Thoracic aorta (tissue), 2 donors: ENCODE results near the gene CALCOCO2. TPM values are rescaled to one million over a fixed set of nuclear protein-coding genes. Genes with fewer than 3 reads are reported as not detected.
A peak's percentile ranks its signal among the peaks of the same experiment; 100 is the strongest.

Source experiments
- ATAC-seq: fragments of 150-250 bp; one replicate; pipeline ENCODE4 v1.8.0; 2017; ENCODE audit warnings: low read depth; ENCODE audit not compliant: insufficient number of reproducible peaks, low FRiP score
- DNase-seq: peaks from one replicate; pipeline ENCODE4 v3.0.0-alpha.2; 2020; ENCODE audit warnings: low spot score
- H3K27ac ChIP-seq, 2 donors: fragments of 200-600 bp; sonication (generic); 1 replicate in 1 of 2; 2 replicates in 1 of 2; pipeline ENCODE4 v1.5.1; 2016; ENCODE audit warnings: mild to moderate bottlenecking in 2 of 2, moderate library complexity in 2 of 2
- H3K27me3 ChIP-seq: fragments of 200-600 bp; sonication (generic); replicated peaks from 2 replicates; pipeline ENCODE4 v1.6.0; 2016; ENCODE audit warnings: mild to moderate bottlenecking; ENCODE audit not compliant: insufficient read depth
- H3K36me3 ChIP-seq: fragments of 200-600 bp; sonication (generic); one replicate; pipeline ENCODE4 v1.5.1; 2016
- H3K4me1 ChIP-seq, 2 donors: fragments of 200-600 bp; sonication (generic); 1 replicate in 1 of 2; 2 replicates in 1 of 2; pipeline versions ENCODE4 v1.5.1 to v1.6.0; 2016; ENCODE audit warnings: low read depth in 2 of 2, mild to moderate bottlenecking in 1 of 2; ENCODE audit not compliant: control insufficient read depth in 1 of 2
- H3K4me3 ChIP-seq: fragments of 200-600 bp; sonication (generic); 2 replicates; pipeline ENCODE4 v1.5.1; 2016; ENCODE audit warnings: mild to moderate bottlenecking
- H3K9me3 ChIP-seq: fragments of 200-600 bp; sonication (generic); 2 replicates; pipeline ENCODE4 v1.5.1; 2016
- total RNA-seq, 2 donors: library from RNA; depleted of rRNA; stranded (reverse); fragments of >200 nt; gene quantifications; one replicate each; pipeline versions ENCODE4 v1.1.0 to v1.2.3, GENCODE V29; 2016
- TF ChIP-seq, protein P1 (sequence below): fragments of 200-600 bp; sonication (generic); IDR thresholded peaks from one replicate; pipeline ENCODE4 v1.5.1; 2019; ENCODE audit warnings: antibody characterized with exemption

Gene CALCOCO2
- total RNA-seq, 2 donors from 2014 or later: 122 to 192 TPM

DNA sequence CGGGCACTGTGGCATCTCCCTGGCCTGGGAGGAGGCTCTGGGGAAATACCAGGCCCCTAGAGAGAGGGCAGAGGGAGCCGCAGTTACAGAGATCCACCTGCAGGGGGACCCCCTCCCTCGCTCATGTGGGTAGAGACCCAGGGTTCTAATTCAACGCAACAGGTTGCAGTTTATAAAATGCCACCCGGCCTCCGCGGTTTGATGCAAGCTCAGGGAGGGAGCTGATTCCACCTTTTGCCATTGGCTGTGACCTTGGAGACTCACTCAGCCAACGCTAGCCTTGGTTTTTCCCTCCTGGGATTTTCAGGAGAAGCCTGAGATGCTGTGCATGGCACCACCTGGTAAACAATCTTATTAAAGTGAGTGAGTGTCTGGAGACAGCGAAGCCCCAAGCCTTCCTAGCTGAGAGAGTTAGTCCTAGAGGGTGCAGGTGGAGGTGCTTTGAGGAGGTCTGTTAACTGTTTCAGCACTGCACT, 25.9 kb upstream of the CALCOCO2 start:
- DNase-seq: no peak
- H3K27me3 ChIP-seq: no peaks in the 10 kb centered on the region
- no peak overlapping the region for H3K27ac ChIP-seq
- no peak for ATAC-seq
- H3K4me1 ChIP-seq: peaks cover 0 to 9% of the 10 kb centered on the region in 2 donors
- no peaks in the 10 kb centered on the region for H3K36me3 ChIP-seq
- H3K4me3 ChIP-seq: no peak overlapping the region
- no peaks in the 10 kb centered on the region for H3K9me3 ChIP-seq
- TF ChIP-seq, protein P1, sequence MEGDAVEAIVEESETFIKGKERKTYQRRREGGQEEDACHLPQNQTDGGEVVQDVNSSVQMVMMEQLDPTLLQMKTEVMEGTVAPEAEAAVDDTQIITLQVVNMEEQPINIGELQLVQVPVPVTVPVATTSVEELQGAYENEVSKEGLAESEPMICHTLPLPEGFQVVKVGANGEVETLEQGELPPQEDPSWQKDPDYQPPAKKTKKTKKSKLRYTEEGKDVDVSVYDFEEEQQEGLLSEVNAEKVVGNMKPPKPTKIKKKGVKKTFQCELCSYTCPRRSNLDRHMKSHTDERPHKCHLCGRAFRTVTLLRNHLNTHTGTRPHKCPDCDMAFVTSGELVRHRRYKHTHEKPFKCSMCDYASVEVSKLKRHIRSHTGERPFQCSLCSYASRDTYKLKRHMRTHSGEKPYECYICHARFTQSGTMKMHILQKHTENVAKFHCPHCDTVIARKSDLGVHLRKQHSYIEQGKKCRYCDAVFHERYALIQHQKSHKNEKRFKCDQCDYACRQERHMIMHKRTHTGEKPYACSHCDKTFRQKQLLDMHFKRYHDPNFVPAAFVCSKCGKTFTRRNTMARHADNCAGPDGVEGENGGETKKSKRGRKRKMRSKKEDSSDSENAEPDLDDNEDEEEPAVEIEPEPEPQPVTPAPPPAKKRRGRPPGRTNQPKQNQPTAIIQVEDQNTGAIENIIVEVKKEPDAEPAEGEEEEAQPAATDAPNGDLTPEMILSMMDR: peak; percentile 96

DNA sequence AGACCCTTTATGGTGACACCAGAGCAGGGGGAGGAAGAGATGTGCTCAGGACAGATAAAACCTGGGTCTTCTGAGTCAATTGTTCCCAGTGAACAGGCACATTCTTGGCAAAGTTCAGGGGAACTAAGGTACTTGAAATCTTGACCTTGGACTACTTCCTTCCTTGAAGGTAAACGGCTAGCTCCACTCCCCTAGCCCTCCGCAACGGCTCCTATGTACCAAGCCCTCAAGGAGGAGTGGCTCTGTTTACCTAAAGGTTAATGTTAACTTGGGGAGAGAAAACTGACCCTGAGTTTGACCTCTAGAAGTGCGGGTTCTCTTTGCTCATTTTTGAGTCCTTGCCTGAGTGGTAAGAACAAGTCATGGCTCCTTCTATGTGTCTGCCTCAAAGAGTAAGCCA, 21.7 kb upstream of the CALCOCO2 start:
- Histone ChIP-seq H3K27me3 (no peaks in the 10 kb centered on the region), H3K36me3 (no peaks in the 10 kb centered on the region), H3K4me1 (no peaks in the 10 kb centered on the region), H3K4me3 (no peak overlapping the region), H3K27ac (no peak overlapping the region), H3K9me3 (no peaks in the 10 kb centered on the region)
- TF ChIP-seq, protein P1: no peak
- no peak for DNase-seq
- no peak for ATAC-seq

DNA sequence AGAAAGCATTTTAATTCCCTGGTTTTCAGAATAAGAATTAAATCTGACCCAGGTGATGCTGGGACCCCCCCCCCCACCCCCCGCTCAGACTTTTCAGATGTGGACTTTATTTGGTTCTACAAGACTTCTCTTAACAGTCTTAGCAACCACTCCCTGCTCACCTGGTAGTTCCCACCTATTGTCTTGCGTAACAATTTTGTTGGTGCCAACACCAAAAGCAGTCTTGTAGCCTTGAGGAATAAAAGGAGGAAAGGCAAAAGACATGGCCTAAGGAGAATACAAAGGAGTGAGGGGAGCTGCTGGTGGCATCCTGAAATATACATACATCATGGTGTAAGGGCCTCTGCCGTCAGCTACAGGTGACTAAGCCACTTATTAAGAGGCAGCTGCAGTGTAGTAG, 18.8 kb upstream of the CALCOCO2 start:
- H3K9me3 ChIP-seq: no peaks in the 10 kb centered on the region
- H3K36me3 ChIP-seq: no peaks in the 10 kb centered on the region
- no peak for DNase-seq
- TF ChIP-seq, protein P1: no peak
- H3K27me3 ChIP-seq: no peaks in the 10 kb centered on the region
- H3K27ac ChIP-seq: no peak overlapping the region
- peaks cover 0 to 8% of the 10 kb centered on the region in 2 donors for H3K4me1 ChIP-seq
- H3K4me3 ChIP-seq: no peak overlapping the region
- ATAC-seq: no peak

DNA sequence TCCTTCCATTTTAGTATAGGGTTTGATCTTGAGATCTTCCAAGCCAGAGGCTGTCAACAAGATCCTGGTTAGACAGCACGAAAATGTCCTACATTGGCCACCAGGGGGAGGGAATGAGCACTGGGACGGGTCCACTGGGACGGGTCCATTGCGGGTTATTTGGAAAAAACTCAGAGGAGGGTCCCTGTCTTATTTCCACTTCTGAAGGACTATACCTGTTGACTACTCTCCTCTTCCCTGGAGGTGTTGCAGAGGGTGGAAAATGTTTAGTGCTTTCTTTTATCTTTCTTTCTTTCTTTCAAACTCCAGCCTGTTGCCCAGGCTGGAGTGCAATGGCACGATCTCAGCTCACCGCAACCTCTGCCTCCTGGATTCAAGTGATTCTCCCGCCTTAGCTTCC, 16.3 kb upstream of the CALCOCO2 start:
- H3K27me3 ChIP-seq: no peaks in the 10 kb centered on the region
- ATAC-seq (no peak), DNase-seq (no peak)
- H3K4me3 ChIP-seq: no peak overlapping the region
- no peaks in the 10 kb centered on the region for H3K36me3 ChIP-seq
- no peaks in the 10 kb centered on the region for H3K9me3 ChIP-seq
- no peak overlapping the region for H3K27ac ChIP-seq
- TF ChIP-seq, protein P1: peak; percentile 81
- peaks cover 0 to 17% of the 10 kb centered on the region in 2 donors for H3K4me1 ChIP-seq

DNA sequence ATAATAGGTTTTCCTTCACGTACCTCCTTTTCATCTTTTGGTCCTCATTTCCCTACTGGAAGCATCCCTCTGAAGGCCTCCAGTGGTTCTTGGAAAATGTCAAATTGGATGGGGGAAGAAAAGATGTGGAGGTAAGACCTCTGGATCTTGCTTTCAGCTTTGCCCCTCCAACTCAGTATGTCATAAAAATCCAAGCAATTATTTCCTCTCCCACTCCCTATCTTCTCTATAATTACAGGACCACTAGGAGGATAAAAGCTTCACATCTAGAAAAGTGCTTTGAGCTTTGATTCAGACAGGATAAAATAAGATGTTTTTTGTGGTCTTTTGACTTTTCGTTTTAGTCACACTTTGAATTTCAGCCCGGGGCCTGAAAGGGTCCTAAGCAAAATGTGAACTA, 15.5 kb upstream of the CALCOCO2 start:
- Histone ChIP-seq H3K36me3 (no peaks in the 10 kb centered on the region), H3K27ac (no peak overlapping the region), H3K4me3 (no peak overlapping the region), H3K4me1 (peaks cover 0 to 17% of the 10 kb centered on the region in 2 donors), H3K27me3 (no peaks in the 10 kb centered on the region), H3K9me3 (no peaks in the 10 kb centered on the region)
- DNase-seq: no peak
- TF ChIP-seq, protein P1: no peak
- no peak for ATAC-seq
